Panc1 (cell line): Measurements from ENCODE around the gene AQP5.
A peak's percentile ranks its signal among the peaks of the same experiment; 100 is the strongest.

ENCODE experiments used
- CTCF ChIP-seq: fragments of 450-650 bp; IDR thresholded peaks from 2 replicates; pipeline ENCODE4 v1.5.1; 2017; ENCODE audit warnings: mild to moderate bottlenecking
- POLR2AphosphoS5 ChIP-seq: IDR thresholded peaks from 2 replicates; pipeline ENCODE4 v1.6.1; 2012; ENCODE audit warnings: mild to moderate bottlenecking, low read depth, low read length, moderate library complexity
- SIN3A ChIP-seq: IDR thresholded peaks from 2 replicates; pipeline ENCODE4 v1.6.1; 2012; ENCODE audit warnings: low read depth, mild to moderate bottlenecking, low read length, moderate library complexity, borderline replicate concordance; ENCODE audit not compliant: insufficient read depth
- TF ChIP-seq, protein P1 (sequence below), 2 experiments: IDR thresholded peaks; 2 replicates each; pipeline ENCODE4 v1.6.1; 2011 to 2012; ENCODE audit warnings: low read depth in 2 of 2, control low read depth in 1 of 2, low read length in 1 of 2, mild to moderate bottlenecking in 1 of 2, moderate library complexity in 1 of 2; ENCODE audit not compliant: insufficient read depth in 1 of 2

- TF ChIP-seq SIN3A, result no peak
- peak; percentile 78 for TF ChIP-seq CTCF
- TF ChIP-seq POLR2AphosphoS5, result no peak
- TF ChIP-seq, protein P1, sequence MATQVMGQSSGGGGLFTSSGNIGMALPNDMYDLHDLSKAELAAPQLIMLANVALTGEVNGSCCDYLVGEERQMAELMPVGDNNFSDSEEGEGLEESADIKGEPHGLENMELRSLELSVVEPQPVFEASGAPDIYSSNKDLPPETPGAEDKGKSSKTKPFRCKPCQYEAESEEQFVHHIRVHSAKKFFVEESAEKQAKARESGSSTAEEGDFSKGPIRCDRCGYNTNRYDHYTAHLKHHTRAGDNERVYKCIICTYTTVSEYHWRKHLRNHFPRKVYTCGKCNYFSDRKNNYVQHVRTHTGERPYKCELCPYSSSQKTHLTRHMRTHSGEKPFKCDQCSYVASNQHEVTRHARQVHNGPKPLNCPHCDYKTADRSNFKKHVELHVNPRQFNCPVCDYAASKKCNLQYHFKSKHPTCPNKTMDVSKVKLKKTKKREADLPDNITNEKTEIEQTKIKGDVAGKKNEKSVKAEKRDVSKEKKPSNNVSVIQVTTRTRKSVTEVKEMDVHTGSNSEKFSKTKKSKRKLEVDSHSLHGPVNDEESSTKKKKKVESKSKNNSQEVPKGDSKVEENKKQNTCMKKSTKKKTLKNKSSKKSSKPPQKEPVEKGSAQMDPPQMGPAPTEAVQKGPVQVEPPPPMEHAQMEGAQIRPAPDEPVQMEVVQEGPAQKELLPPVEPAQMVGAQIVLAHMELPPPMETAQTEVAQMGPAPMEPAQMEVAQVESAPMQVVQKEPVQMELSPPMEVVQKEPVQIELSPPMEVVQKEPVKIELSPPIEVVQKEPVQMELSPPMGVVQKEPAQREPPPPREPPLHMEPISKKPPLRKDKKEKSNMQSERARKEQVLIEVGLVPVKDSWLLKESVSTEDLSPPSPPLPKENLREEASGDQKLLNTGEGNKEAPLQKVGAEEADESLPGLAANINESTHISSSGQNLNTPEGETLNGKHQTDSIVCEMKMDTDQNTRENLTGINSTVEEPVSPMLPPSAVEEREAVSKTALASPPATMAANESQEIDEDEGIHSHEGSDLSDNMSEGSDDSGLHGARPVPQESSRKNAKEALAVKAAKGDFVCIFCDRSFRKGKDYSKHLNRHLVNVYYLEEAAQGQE (IDR thresholded peaks at IDR 0.05; ENCODE audit: insufficient read depth in 1 of 2, low read depth in 2 of 2, low read length in 1 of 2), result no peak
Measured at GRCh38 chr12:49974231-49974675, 12.6 kb downstream of the AQP5 start.
